ENCODE results near the gene TBC1D32.

GRCh38 chr6:121187200-121187832 is 147.0 kb downstream of the TBC1D32 start:
- TF ChIP-seq CTCF (IDR thresholded peaks at IDR 0.05; ENCODE audit: low read depth, low read length, poor library complexity, severe bottlenecking) (no peak), EZH2phosphoT487 (IDR thresholded peaks at IDR 0.05; ENCODE audit: borderline replicate concordance, low read length) (no peak)

Measured in DOHH2 (cell line).